OCI-LY3 (cell line): ENCODE data around the gene CEP68.

Experiments used
- H2AFZ ChIP-seq: fragments of 200-600, 300-600 bp; shearing (Covaris generic); 2 replicates; pipeline ENCODE4 v1.6.0; 2014; ENCODE audit warnings: antibody characterized with exemption, low read depth, low read length
- H3K27ac ChIP-seq: fragments of 200-600, 300-600 bp; sonication (generic); 2 replicates; pipeline ENCODE4 v1.5.1; 2014; ENCODE audit warnings: mild to moderate bottlenecking, low read length, moderate library complexity, mixed read lengths
- H3K27me3 ChIP-seq: fragments of 200-600, 300-600 bp; sonication (generic); 2 replicates; pipeline ENCODE4 v1.6.1; 2014; ENCODE audit warnings: low read depth, low read length, mixed read lengths
- H3K36me3 ChIP-seq: fragments of 200-600, 300-600 bp; sonication (generic); replicated peaks from 2 replicates; pipeline ENCODE3; 2014; ENCODE audit warnings: low read depth, low read length, mixed read lengths
- H3K4me1 ChIP-seq: fragments of 300-600, 200-600 bp; sonication (generic); 2 replicates; pipeline ENCODE4 v1.6.1; 2014; ENCODE audit warnings: low read length, mixed read lengths
- H3K4me2 ChIP-seq: fragments of 200-600, 300-600 bp; sonication (generic); 2 replicates; pipeline ENCODE4 v1.6.1; 2014; ENCODE audit warnings: low read length, mixed read lengths
- H3K4me3 ChIP-seq: fragments of 300-600, 200-600 bp; sonication (generic); 2 replicates; pipeline ENCODE4 v1.5.1; 2014; ENCODE audit warnings: antibody characterized with exemption, mild to moderate bottlenecking, low read length, moderate library complexity
- H3K79me2 ChIP-seq: fragments of 300-600, 200-600 bp; shearing (Covaris generic); 2 replicates; pipeline ENCODE4 v1.6.1; 2014; ENCODE audit warnings: mild to moderate bottlenecking, low read length, mixed read lengths
- H3K9ac ChIP-seq: fragments of 300-600, 200-600 bp; shearing (Covaris generic); 2 replicates; pipeline ENCODE4 v1.6.0; 2014; ENCODE audit warnings: mild to moderate bottlenecking, low read length, moderate library complexity
- H3K9me3 ChIP-seq: fragments of 200-600, 300-600 bp; shearing (Covaris generic); 2 replicates; pipeline ENCODE4 v1.6.1; 2014; ENCODE audit warnings: low read length, mixed read lengths; ENCODE audit not compliant: insufficient read depth
- H4K20me1 ChIP-seq: fragments of 200-600, 300-600 bp; sonication (generic); 2 replicates; pipeline ENCODE4 v1.6.1; 2016; ENCODE audit warnings: low read length, mixed read lengths; ENCODE audit not compliant: insufficient read depth
- CTCF ChIP-seq: fragments of 200-600, 300-600 bp; sonication (generic); IDR thresholded peaks from 2 replicates; pipeline ENCODE4 v1.5.1; 2014; ENCODE audit warnings: antibody characterized with exemption, low read length, low read depth
- EZH2phosphoT487 ChIP-seq: fragments of 200-600 bp; shearing (Covaris generic); IDR thresholded peaks from 2 replicates; pipeline ENCODE4 v1.6.1; 2018; ENCODE audit warnings: antibody characterized with exemption, mixed run types, low read depth

Gene CEP68

GRCh38 chr2:65133626-65134025, 77.4 kb downstream of the CEP68 start:
- H3K4me2 ChIP-seq: no peak overlapping the region
- no peak overlapping the region for H3K9ac ChIP-seq
- H3K9me3 ChIP-seq: no peaks in the 10 kb centered on the region
- H2AFZ ChIP-seq: no peak overlapping the region
- H3K27me3 ChIP-seq: no peaks in the 10 kb centered on the region
- TF ChIP-seq CTCF (no peak), EZH2phosphoT487 (no peak)
- H4K20me1 ChIP-seq: peaks cover 6% of the 10 kb centered on the region
- H3K27ac ChIP-seq: no peak overlapping the region
- no peak overlapping the region for H3K4me3 ChIP-seq
- peaks cover 8% of the 10 kb centered on the region for H3K4me1 ChIP-seq
- peaks cover 13% of the 10 kb centered on the region for H3K79me2 ChIP-seq
- H3K36me3 ChIP-seq: peaks cover 1% of the 10 kb centered on the region

DNA sequence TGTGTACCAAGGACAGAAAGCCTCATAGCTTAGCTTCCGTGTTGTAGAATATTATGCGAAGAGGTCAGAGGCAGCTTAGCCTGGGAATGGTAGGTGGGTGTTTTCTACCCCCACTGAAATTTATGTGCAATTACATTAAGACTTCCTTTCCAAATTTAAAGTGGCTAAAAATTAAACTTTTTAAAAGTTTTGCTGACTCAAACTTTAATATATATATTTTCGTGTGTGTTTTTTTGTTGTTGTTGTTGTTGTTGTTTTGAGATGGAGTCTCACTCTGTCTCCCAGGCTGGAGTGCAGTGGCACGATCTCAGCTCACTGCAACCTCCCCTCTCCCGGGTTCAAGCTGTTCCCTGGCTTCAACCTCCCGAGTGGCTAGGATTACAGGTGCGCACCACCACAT, 77.9 kb downstream of the CEP68 start:
- Histone ChIP-seq H3K9ac (no peak overlapping the region), H3K9me3 (no peaks in the 10 kb centered on the region), H3K79me2 (peaks cover 7% of the 10 kb centered on the region), H3K4me1 (peaks cover 6% of the 10 kb centered on the region), H3K4me2 (no peak overlapping the region), H3K27me3 (no peaks in the 10 kb centered on the region), H3K27ac (no peak overlapping the region), H2AFZ (no peak overlapping the region), H3K36me3 (no peaks in the 10 kb centered on the region), H4K20me1 (peaks cover 1% of the 10 kb centered on the region), H3K4me3 (no peak overlapping the region)
- TF ChIP-seq EZH2phosphoT487: no peak
- TF ChIP-seq CTCF: no peak

DNA sequence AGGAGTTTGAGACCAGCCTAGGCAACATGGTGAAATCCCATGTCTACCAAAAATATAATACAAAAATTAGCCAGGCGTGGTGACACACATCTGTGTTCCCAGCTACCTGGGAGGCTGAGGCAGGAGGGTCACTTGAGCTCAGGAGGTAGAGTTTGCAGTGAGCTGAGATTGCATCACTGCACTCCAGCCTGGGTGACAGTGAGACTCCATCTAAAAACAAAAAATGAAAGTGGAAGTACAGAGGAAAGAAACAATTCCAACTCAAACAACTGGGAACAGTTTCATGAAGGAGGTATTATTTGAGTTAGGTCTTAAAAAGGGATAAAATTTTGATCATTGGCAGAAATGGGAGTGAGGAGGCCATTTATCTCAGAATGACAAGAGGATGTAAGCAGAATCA, 80.0 kb downstream of the CEP68 start:
- no peak overlapping the region for H3K9ac ChIP-seq
- H3K79me2 ChIP-seq: no peaks in the 10 kb centered on the region
- no peak overlapping the region for H3K27ac ChIP-seq
- no peak overlapping the region for H3K4me3 ChIP-seq
- no peaks in the 10 kb centered on the region for H3K9me3 ChIP-seq
- no peak overlapping the region for H3K4me2 ChIP-seq
- no peaks in the 10 kb centered on the region for H4K20me1 ChIP-seq
- no peak for TF ChIP-seq EZH2phosphoT487
- no peak for TF ChIP-seq CTCF
- no peaks in the 10 kb centered on the region for H3K27me3 ChIP-seq
- H3K4me1 ChIP-seq: peaks cover 1% of the 10 kb centered on the region; the same call in 1 of the 2 replicates
- H2AFZ ChIP-seq: no peak overlapping the region
- no peaks in the 10 kb centered on the region for H3K36me3 ChIP-seq
